B cell (primary cell): ENCODE results near the gene BSG. TPM values are rescaled to one million over a fixed set of nuclear protein-coding genes. Genes with fewer than 3 reads are reported as not detected.
A peak's percentile ranks its signal among the peaks of the same experiment; 100 is the strongest.

Source experiments
- ATAC-seq: fragments of 200-7000 bp; cut with Tn5 transposase; one replicate; pipeline ENCODE4 v1.10.0; 2021; ENCODE audit warnings: low read depth, mild to moderate bottlenecking, moderate number of reproducible peaks, moderate library complexity
- CTCF ChIA-PET: fragments of 350-600 bp; sonication (Branson Sonifier 250); formaldehyde crosslinking; loops from one replicate; lab custom pipeline; 2021; ENCODE audit warnings: antibody characterized with exemption, inconsistent platforms; lab: Charles Lee
- POLR2A ChIA-PET: fragments of 350-600 bp; sonication (Branson Sonifier 250); formaldehyde crosslinking; loops from one replicate; lab custom pipeline; 2021; ENCODE audit warnings: antibody characterized with exemption; lab: Charles Lee
- DNase-seq: peaks from one replicate; pipeline ENCODE4 v3.0.0; 2013
- H2AFZ ChIP-seq: 2 replicates; pipeline ENCODE4 v1.6.1; 2012; ENCODE audit warnings: mild to moderate bottlenecking, low read depth, low read length; ENCODE audit not compliant: insufficient read depth, poor library complexity, severe bottlenecking
- H3K27ac ChIP-seq, 2 donors: 1 replicate in 1 of 2; 2 replicates in 1 of 2; pipeline ENCODE4 v1.5.1; 2012 to 2013; ENCODE audit warnings: low read length in 2 of 2, mild to moderate bottlenecking in 2 of 2, moderate library complexity in 1 of 2
- H3K27me3 ChIP-seq, 4 experiments: fragments of 200-600 bp in 1 of 4; sonication (generic) in 1 of 4; replicated peaks in 1 of 4; 1 replicate in 2 of 4; 2 replicates in 2 of 4; pipeline versions ENCODE4 v1.6.1 to v1.7.0; 2013 to 2016; ENCODE audit warnings: low read length in 3 of 4, mild to moderate bottlenecking in 2 of 4, mixed read lengths in 1 of 4, moderate library complexity in 1 of 4; ENCODE audit not compliant: insufficient read depth in 4 of 4, control insufficient read depth in 3 of 4; ENCODE audit errors: control extremely low read depth in 1 of 4
- H3K36me3 ChIP-seq, 2 experiments: replicated peaks in 1 of 2; 1 replicate in 1 of 2; 2 replicates in 1 of 2; pipeline versions ENCODE4 v1.6.1 to v1.7.1; 2013; ENCODE audit warnings: low read length in 1 of 2; ENCODE audit not compliant: insufficient read depth in 2 of 2, control insufficient read depth in 1 of 2; ENCODE audit errors: control extremely low read depth in 1 of 2, extremely low read depth in 1 of 2
- H3K4me1 ChIP-seq, 2 donors: fragments of 200-600 bp in 1 of 2; sonication (generic) in 1 of 2; 1 replicate in 1 of 2; 2 replicates in 1 of 2; pipeline versions ENCODE4 v1.5.1 to v1.6.1; 2013 to 2017; ENCODE audit warnings: low read length in 2 of 2; ENCODE audit not compliant: control insufficient read depth in 2 of 2, insufficient read depth in 2 of 2
- H3K4me2 ChIP-seq: replicated peaks from 2 replicates; pipeline ENCODE3; 2012; ENCODE audit warnings: mild to moderate bottlenecking, low read depth, low read length; ENCODE audit not compliant: poor library complexity, severe bottlenecking
- H3K4me3 ChIP-seq, 5 experiments: fragments of 200-600 bp in 1 of 5; sonication (generic) in 1 of 5; 1 replicate in 3 of 5; 2 replicates in 2 of 5; pipeline versions ENCODE4 v1.5.1 to v1.7.0; 2011 to 2016; ENCODE audit warnings: low read length in 4 of 5, mild to moderate bottlenecking in 4 of 5, low read depth in 2 of 5, control low read depth in 1 of 5, moderate library complexity in 1 of 5; ENCODE audit not compliant: insufficient read depth in 1 of 5; ENCODE audit errors: control extremely low read depth in 1 of 5, extremely low read depth in 1 of 5
- H3K79me2 ChIP-seq: fragments of 200-600 bp; sonication (generic); one replicate; pipeline ENCODE4 v1.6.0; 2016; ENCODE audit warnings: low read length; ENCODE audit not compliant: control insufficient read depth, insufficient read depth
- H3K9ac ChIP-seq: fragments of 200-600 bp; sonication (generic); 2 replicates; pipeline ENCODE4 v1.6.1; 2017; ENCODE audit warnings: mild to moderate bottlenecking, low read length, moderate library complexity
- H3K9me3 ChIP-seq, 3 donors: one replicate each; pipeline versions ENCODE4 v1.6.1 to v1.7.1; 2013; ENCODE audit warnings: low read length in 2 of 3; ENCODE audit not compliant: control insufficient read depth in 2 of 3, insufficient read depth in 1 of 3; ENCODE audit errors: control extremely low read depth in 1 of 3
- H4K20me1 ChIP-seq: 2 replicates; pipeline ENCODE4 v1.6.0; 2012; ENCODE audit warnings: mild to moderate bottlenecking, low read length; ENCODE audit not compliant: insufficient read depth, control insufficient read depth, poor library complexity, severe bottlenecking
- H3K27ac Mint-ChIP-seq: one replicate; pipeline ENCODE4 v1.8.0; 2021; ENCODE audit warnings: mixed read lengths
- H3K27me3 Mint-ChIP-seq: one replicate; pipeline ENCODE4 v1.8.0; 2021; ENCODE audit warnings: mixed read lengths
- H3K4me1 Mint-ChIP-seq: one replicate; pipeline ENCODE4 v1.8.0; 2021; ENCODE audit warnings: mixed read lengths
- H3K4me3 Mint-ChIP-seq: one replicate; pipeline ENCODE4 v1.8.0; 2021; ENCODE audit warnings: mixed read lengths
- H3K9me3 Mint-ChIP-seq: one replicate; pipeline ENCODE4 v1.8.0; 2022; ENCODE audit warnings: mixed read lengths; ENCODE audit not compliant: insufficient read depth
- EZH2 ChIP-seq: IDR thresholded peaks from 2 replicates; pipeline ENCODE4 v1.6.1; 2012; ENCODE audit warnings: borderline replicate concordance, low read depth, mild to moderate bottlenecking, moderate library complexity, low read length; ENCODE audit not compliant: insufficient read depth, poor library complexity, severe bottlenecking
- WGBS: methylation state at CpG from one replicate; pipeline ENCODE4 v1.1.5; 2013; ENCODE audit warnings: missing lambda C conversion rate; ENCODE audit not compliant: insufficient coverage; 5-methylcytosine and 5-hydroxymethylcytosine counted together
- intact Hi-C: fragments of 100-400 bp; cut with micrococcal nuclease; formaldehyde crosslinking; loops from one replicate; pipeline ENCODE4 v1.10.0; 2022
- polyA plus RNA-seq: library from polyadenylated mRNA; depleted of rRNA; stranded (reverse); fragments of >200 nt; gene quantifications from 2 replicates; pipeline ENCODE4 v1.2.3, GENCODE V29; 2012
- total RNA-seq, 2 donors: library from RNA; stranded (reverse); fragments of 120-200 nt in 1 of 2; gene quantifications; 1 replicate in 1 of 2; 2 replicates in 1 of 2; pipeline versions ENCODE4 v1.2.3 to v1.2.4, GENCODE V29; 2013 to 2022
- TF ChIP-seq, protein P1 (sequence below): fragments of 200-600 bp; IDR thresholded peaks from one replicate; pipeline ENCODE4 v1.8.0; 2022; ENCODE audit warnings: antibody characterized with exemption, mild to moderate bottlenecking

Gene BSG
- total and polyA plus RNA-seq, 2 donors (not counting 1 experiment from before 2014, with no cell fraction given) = 82.1 to 131 TPM

DNA sequence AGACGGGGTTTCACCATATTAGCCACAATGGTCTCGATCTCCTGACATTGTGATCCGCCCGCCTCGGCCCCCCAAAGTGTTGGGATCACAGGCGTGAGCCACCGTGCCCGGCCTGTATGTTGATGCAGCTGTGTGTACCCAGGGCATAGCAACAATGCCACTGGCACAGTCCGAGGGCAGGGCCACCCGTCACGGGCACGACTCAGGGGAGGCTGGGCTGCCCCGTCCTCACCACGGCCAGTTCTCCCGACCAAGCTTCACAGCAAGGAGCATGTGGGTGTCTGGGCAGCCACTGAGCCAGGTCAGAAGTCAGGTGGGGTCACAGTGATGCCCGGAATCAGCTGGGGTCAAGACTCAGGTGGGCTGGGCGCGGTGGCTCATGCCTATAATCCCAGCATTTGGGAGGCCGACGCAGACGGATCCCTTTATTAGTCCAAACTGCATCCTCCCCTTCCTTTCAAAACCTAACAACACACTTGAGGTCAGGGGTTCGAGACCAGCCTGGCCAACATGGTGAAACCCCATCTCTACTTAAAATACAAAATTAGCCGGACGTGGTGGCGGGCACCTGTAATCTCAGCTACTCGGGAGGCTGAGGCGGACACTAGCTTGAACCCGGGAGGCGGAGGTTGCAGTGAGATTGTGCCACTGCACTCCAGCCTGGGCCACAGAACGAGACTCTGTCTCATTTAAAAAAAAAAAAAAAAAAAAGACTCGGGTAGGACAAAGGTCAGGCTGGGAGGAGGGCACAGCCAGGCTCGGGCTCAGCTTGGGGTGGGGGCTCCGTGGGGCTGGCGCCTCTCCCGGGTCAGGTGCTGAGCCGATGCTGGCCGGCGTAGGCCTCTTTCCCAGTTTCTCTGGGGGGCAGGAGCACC, 42.0 kb upstream of the BSG start:
- peaks cover 36% of the 10 kb centered on the region for H3K79me2 ChIP-seq
- H3K27ac ChIP-seq = peak overlapping the region; percentile 41 to 79
- peaks cover 13% of the 10 kb centered on the region for H3K4me1 Mint-ChIP-seq
- peaks cover 8% of the 10 kb centered on the region for H3K27me3 Mint-ChIP-seq
- H3K9ac ChIP-seq = peak overlapping the region; percentile 82
- TF ChIP-seq, protein P1, sequence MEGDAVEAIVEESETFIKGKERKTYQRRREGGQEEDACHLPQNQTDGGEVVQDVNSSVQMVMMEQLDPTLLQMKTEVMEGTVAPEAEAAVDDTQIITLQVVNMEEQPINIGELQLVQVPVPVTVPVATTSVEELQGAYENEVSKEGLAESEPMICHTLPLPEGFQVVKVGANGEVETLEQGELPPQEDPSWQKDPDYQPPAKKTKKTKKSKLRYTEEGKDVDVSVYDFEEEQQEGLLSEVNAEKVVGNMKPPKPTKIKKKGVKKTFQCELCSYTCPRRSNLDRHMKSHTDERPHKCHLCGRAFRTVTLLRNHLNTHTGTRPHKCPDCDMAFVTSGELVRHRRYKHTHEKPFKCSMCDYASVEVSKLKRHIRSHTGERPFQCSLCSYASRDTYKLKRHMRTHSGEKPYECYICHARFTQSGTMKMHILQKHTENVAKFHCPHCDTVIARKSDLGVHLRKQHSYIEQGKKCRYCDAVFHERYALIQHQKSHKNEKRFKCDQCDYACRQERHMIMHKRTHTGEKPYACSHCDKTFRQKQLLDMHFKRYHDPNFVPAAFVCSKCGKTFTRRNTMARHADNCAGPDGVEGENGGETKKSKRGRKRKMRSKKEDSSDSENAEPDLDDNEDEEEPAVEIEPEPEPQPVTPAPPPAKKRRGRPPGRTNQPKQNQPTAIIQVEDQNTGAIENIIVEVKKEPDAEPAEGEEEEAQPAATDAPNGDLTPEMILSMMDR = no peak
- no peak for TF ChIP-seq EZH2
- WGBS = 72% methylated on average over 31 of the region's 38 CpGs
- H3K9me3 ChIP-seq = peaks cover 0 to 8% (median 0%) of the 10 kb centered on the region in 3 donors
- intact Hi-C loops = loop anchor here (1.0 to 2.0 kb wide), 4 partner anchors 23 to 132 kb away; partner anchors contain the start of genes BSG, RNF126 and TPGS1
- no peaks in the 10 kb centered on the region for H3K36me3 ChIP-seq
- peak overlapping the region; percentile 93 for H3K4me2 ChIP-seq
- DNase-seq (no peak), ATAC-seq (no peak)
- H2AFZ ChIP-seq = peak overlapping the region; percentile 98
- peak overlapping the region in 4 of 5 experiments; percentile 60 to 83 (median 76) for H3K4me3 ChIP-seq
- H3K4me3 Mint-ChIP-seq = peak overlapping the region; percentile 89
- ChIA-PET CTCF (interaction anchor here (1.0 to 3.8 kb wide), 2 partner anchors 20 to 24 kb away, joined by 3 to 24 read pairs; no protein-coding TSS in a partner anchor), POLR2A (interaction anchor here (0.5 to 2.0 kb wide), 4 partner anchors 24 to 1366 kb away, joined by 3 to 5 read pairs (median 4); no protein-coding TSS in a partner anchor)
- no peaks in the 10 kb centered on the region for H3K9me3 Mint-ChIP-seq
- H3K4me1 ChIP-seq = peaks cover 12 to 25% of the 10 kb centered on the region in 2 donors
- peaks cover 0 to under 1% (median 0%) of the 10 kb centered on the region in 4 experiments for H3K27me3 ChIP-seq
- peak overlapping the region; percentile 88 for H3K27ac Mint-ChIP-seq
- H4K20me1 ChIP-seq = peaks cover 35% of the 10 kb centered on the region
